ENCODE results near the gene NYAP2. TPM values are rescaled to one million over a fixed set of nuclear protein-coding genes. Genes with fewer than 3 reads are reported as not detected.

Gene NYAP2
- polyA plus RNA-seq, 3 donors, result not detected

- Histone ChIP-seq H4K20me1 (ENCODE audit: insufficient read depth, low read length) (no peaks in the 10 kb centered on the region), H3K27ac (ENCODE audit: low read depth in 1 of 2, low read length in 2 of 2) (no peak overlapping the region), H3K4me2 (replicated peaks; ENCODE audit: extremely low read depth, low read length, poor library complexity, severe bottlenecking) (no peak overlapping the region), H3K36me3 (replicated peaks in 1 of 2; ENCODE audit: control insufficient read depth in 1 of 2, insufficient read depth in 2 of 2, low read length in 2 of 2) (no peaks in the 10 kb centered on the region), H3K9me3 (replicated peaks in 1 of 2; ENCODE audit: control insufficient read depth in 1 of 2, insufficient read depth in 1 of 2, low read length in 2 of 2) (no peaks in the 10 kb centered on the region), H2AFZ (ENCODE audit: insufficient read depth, low read depth, low read length, poor library complexity, severe bottlenecking) (no peak overlapping the region), H3K27me3 (ENCODE audit: control insufficient read depth in 2 of 2, insufficient read depth in 2 of 2, low read length in 2 of 2) (no peaks in the 10 kb centered on the region), H3K9ac (ENCODE audit: insufficient read depth, low read length, poor library complexity, severe bottlenecking) (no peak overlapping the region), H3K4me3 (replicated peaks in 1 of 3; ENCODE audit: low read depth in 2 of 3, low read length in 3 of 3) (no peak overlapping the region), H3K4me1 (ENCODE audit: control insufficient read depth in 1 of 2, insufficient read depth in 2 of 2, low read length in 2 of 2) (no peaks in the 10 kb centered on the region), H3K79me2 (ENCODE audit: insufficient read depth, low read length) (no peaks in the 10 kb centered on the region)
- no peak overlapping the region for H3K27ac Mint-ChIP-seq
- peaks cover 0 to 4% (median 0%) of the 10 kb centered on the region in 7 donors for H3K9me3 Mint-ChIP-seq
- no peak for TF ChIP-seq CTCF (IDR thresholded peaks at IDR 0.05)
- no peak for DNase-seq
- no peak overlapping the region for H3K4me3 Mint-ChIP-seq
- intact Hi-C loops (cut with micrococcal nuclease), result no loop called here
- peaks cover 0 to 2% (median 0%) of the 10 kb centered on the region in 3 donors for H3K27me3 Mint-ChIP-seq (ENCODE audit: low read depth in 3 of 3)
- H3K4me1 Mint-ChIP-seq, result no peaks in the 10 kb centered on the region
- no peaks in the 10 kb centered on the region for H3K36me3 Mint-ChIP-seq
Measured at GRCh38 chr2:225556461-225556860, 157.0 kb downstream of the NYAP2 start.

GRCh38 chr2:225558399-225559071, 159.0 kb downstream of the NYAP2 start:
- Histone ChIP-seq H3K4me1 (ENCODE audit: control insufficient read depth in 1 of 2, insufficient read depth in 2 of 2, low read length in 2 of 2) (no peaks in the 10 kb centered on the region), H3K9ac (ENCODE audit: insufficient read depth, low read length, poor library complexity, severe bottlenecking) (no peak overlapping the region), H2AFZ (ENCODE audit: insufficient read depth, low read depth, low read length, poor library complexity, severe bottlenecking) (no peak overlapping the region), H3K9me3 (replicated peaks in 1 of 2; ENCODE audit: control insufficient read depth in 1 of 2, insufficient read depth in 1 of 2, low read length in 2 of 2) (no peaks in the 10 kb centered on the region), H3K36me3 (replicated peaks in 1 of 2; ENCODE audit: control insufficient read depth in 1 of 2, insufficient read depth in 2 of 2, low read length in 2 of 2) (no peaks in the 10 kb centered on the region), H3K79me2 (ENCODE audit: insufficient read depth, low read length) (no peaks in the 10 kb centered on the region), H3K4me2 (replicated peaks; ENCODE audit: extremely low read depth, low read length, poor library complexity, severe bottlenecking) (no peak overlapping the region), H3K27ac (ENCODE audit: low read depth in 1 of 2, low read length in 2 of 2) (no peak overlapping the region), H4K20me1 (ENCODE audit: insufficient read depth, low read length) (no peaks in the 10 kb centered on the region), H3K4me3 (replicated peaks in 1 of 3; ENCODE audit: low read depth in 2 of 3, low read length in 3 of 3) (no peak overlapping the region), H3K27me3 (ENCODE audit: control insufficient read depth in 2 of 2, insufficient read depth in 2 of 2, low read length in 2 of 2) (no peaks in the 10 kb centered on the region)
- Mint-ChIP-seq H3K9me3 (no peaks in the 10 kb centered on the region), H3K4me3 (no peak overlapping the region), H3K27ac (no peak overlapping the region), H3K4me1 (no peaks in the 10 kb centered on the region), H3K27me3 (ENCODE audit: low read depth in 3 of 3) (peaks cover 0 to 2% (median 0%) of the 10 kb centered on the region in 3 donors), H3K36me3 (no peaks in the 10 kb centered on the region)
- no peak for DNase-seq
- no peak for TF ChIP-seq CTCF (IDR thresholded peaks at IDR 0.05)
- no CpG with 5 or more reads among the region's 6 CpGs for WGBS (ENCODE audit: insufficient coverage)
- intact Hi-C loops (cut with micrococcal nuclease), result no loop called here
